Thyroid gland (tissue), 4 donors: ENCODE measurements around the gene OTUD7B.

ENCODE experiments used
- POLR2A ChIP-seq, 2 donors: fragments of 450-650 bp; IDR thresholded peaks; one replicate each; pipeline ENCODE4 v1.6.1; 2017; ENCODE audit warnings: antibody characterized with exemption in 2 of 2, mild to moderate bottlenecking in 2 of 2, moderate library complexity in 1 of 2
- TF ChIP-seq, protein P1 (sequence below), 6 experiments: fragments of 200-600 bp in 3 of 6; fragments of 450-650 bp in 3 of 6; sonication (generic) in 3 of 6; IDR thresholded peaks; one replicate each; pipeline ENCODE4 v1.5.1; 2016 to 2019; ENCODE audit warnings: antibody characterized with exemption in 6 of 6, mild to moderate bottlenecking in 2 of 6, inconsistent platforms in 1 of 6, moderate library complexity in 1 of 6

DNA sequence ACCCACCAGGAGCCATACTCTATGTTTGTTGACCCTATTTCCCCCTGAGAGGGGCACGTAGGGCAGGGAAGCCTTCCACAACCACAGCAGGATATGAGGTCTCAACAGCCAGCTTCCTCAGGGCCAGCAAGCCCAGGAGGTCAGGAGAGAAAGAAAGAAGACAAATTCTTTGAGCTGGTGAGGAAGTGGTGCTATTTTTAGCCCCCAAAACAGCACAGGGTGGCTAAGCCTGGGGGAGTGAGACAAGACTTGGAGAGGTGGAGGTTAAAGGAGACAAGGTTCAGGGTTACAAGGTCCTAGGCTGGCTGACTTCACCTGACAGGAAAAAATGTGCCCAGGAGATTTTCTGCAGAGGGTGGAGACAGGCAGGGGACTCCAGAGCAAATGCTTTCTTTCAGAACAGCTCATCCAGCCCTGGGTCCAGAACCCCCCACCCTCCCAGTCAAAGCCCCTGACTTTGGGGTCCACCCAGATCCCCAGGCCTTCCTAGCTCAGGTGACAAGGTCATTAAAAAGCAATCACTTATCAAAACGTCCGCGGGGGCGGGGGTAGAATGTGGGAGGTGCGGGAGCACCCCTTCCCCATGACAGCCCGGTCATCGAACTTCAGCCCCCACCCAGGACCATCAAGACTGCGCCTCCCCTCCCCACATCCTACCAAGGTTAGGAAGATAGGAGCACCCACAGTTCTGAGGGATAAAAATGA is 94.2 kb downstream of the OTUD7B start:
- TF ChIP-seq, protein P1, sequence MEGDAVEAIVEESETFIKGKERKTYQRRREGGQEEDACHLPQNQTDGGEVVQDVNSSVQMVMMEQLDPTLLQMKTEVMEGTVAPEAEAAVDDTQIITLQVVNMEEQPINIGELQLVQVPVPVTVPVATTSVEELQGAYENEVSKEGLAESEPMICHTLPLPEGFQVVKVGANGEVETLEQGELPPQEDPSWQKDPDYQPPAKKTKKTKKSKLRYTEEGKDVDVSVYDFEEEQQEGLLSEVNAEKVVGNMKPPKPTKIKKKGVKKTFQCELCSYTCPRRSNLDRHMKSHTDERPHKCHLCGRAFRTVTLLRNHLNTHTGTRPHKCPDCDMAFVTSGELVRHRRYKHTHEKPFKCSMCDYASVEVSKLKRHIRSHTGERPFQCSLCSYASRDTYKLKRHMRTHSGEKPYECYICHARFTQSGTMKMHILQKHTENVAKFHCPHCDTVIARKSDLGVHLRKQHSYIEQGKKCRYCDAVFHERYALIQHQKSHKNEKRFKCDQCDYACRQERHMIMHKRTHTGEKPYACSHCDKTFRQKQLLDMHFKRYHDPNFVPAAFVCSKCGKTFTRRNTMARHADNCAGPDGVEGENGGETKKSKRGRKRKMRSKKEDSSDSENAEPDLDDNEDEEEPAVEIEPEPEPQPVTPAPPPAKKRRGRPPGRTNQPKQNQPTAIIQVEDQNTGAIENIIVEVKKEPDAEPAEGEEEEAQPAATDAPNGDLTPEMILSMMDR (IDR thresholded peaks at IDR 0.05), result no peak
- no peak for TF ChIP-seq POLR2A (IDR thresholded peaks at IDR 0.05)
